ENCODE measurements around the gene PRKCE.
"Not testable (repeated sequence)": the region's sequence is repeated elsewhere in the genome, so short reads cannot be mapped to it uniquely, and the experiment has no call there.

PRKCE gene

DNA sequence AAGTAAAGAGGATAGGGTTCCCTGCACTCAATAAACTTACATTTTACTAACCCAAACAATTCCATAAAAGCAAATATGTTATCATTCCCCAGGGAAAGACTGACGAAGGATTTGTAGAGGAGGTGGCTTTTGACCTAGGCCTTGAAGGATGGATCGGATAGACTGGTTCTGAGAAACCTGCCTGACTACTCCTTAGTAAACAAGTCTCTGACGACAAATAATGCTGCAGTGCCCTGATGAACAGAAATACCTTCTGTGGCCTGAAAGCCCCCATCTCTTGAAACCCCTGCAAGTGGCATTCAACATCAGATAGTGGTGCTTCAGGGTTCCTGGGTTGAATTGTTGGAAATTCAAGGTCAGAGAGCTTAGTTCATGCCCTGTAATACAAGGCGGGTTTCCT is 19.2 kb downstream of the PRKCE start:
- no peak for DNase-seq

DNA sequence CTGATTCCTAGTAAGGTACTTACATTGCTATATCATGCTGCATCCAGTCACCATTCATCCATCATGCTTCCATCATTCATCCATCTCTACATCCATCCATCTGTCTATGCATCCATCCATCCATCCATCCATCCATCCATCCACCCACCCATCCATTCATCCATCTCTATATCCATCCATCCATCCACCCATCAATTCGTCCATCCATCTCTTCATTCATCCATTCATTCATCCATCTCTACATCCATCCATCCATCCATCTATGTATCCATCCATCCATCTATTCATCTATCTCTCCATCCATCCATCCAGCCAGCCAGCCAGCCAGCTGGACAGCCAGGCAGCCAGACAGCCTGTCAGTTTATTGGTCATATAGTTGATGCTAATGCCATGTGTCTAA is 20.7 kb downstream of the PRKCE start:
- no peak for DNase-seq

DNA sequence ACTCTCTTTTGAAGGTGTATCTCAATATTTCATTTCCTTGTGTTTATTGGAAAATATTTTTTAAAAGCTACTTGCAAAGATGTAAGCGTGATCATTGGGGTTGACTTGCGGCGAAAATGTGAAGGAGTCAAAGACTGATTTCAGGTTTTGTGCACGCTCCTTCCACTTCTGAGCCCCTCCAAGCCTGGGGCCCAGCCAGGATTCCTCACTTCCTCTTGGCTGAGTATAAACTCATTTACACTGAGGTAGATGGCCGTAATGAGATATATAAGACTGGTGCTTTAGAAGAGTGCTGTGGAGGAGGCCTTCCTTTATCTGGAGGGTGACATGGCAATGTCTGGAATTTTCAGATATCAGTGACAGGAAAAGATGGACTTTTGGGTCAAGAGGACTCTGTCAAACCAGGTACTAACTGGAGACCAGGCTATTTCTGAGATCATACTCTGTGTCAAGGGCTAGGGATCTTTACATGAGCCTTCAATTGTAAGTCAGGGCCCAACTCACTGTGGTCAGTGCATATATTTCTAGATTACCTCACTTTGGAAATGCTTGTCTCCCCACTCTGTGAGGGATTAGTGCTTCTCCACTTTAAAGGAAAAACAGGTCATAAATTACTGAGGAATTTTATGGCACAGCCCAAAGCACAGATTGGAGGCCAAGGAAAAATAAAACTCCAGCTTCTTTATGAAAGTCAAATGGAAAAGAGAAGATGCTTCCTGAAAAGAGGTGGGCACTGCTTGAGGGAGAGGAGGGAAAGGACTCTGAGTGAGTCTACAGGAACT is 22.8 kb downstream of the PRKCE start:
- no peak for DNase-seq

DNA sequence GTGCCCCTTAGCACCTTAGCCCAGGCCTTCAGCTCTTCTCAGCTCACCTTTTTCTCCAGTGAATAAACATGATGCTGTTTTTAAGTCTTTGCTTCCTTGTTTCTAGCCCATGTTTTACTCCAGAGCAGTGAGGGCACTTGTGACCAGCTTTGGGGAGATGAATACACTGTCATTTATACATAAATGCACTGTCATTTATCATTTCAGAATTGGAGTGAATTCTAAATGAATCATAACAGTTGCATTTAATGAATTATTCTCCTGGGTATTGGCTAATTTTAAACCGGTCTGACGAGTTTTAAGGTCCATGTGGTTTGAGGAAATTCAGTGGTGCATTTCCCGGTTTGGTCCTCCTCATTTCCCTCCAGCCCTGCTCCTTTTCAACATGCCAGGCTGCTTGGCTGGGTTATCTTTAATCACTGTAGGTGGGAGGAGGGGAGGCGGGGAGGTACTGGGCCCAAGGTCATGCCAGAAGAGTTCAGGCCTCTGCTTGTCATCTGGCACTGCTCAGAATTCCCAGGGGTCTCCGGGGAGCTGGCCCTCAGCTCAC is 23.9 kb downstream of the PRKCE start:
- no peak for DNase-seq

DNA sequence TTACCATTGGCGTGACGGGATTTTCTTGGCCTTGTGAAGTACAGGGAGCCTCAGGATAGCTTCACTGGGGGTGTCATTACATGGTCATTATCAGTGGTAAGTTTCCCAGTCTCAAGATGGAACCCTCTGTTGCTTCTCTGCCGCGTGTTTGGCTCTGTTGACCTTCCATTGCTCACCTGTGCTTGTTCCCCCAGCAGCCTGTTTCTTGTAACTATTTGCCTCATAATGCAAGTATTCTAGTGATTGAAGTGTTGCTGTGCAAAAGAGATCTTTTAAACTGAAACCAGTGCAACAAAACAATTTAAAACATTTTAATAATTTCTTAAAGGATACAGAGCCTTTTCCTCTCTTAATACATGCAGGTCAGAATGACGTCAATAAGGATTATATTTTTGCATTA is 24.6 kb downstream of the PRKCE start:
- no peak for DNase-seq

DNA sequence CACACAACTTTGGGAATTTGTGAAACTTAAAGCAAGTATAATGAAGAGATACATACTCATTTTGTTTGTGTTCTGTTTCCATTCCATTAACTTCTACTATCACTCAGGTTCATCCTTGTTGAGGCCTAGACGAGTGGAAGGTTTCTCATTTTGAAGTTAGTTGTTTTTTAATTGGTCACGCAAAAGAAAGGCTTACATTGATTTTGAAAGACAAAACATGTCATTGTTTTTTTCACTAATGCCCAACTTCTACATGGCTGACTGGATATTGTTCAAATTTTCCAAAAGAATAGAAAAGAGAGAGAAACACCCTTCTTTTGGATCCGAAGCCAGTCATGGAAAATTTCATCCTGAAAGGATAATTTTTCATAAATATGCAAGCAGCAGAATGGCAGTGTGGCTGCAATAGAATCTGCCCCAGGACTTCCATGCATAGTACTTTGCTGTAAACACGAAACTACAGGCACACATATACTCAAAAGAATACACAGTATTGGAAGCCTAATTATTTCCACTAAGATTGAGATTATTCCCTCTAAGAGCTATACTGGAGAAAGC is 27.4 kb downstream of the PRKCE start:
- no peak for DNase-seq

DNA sequence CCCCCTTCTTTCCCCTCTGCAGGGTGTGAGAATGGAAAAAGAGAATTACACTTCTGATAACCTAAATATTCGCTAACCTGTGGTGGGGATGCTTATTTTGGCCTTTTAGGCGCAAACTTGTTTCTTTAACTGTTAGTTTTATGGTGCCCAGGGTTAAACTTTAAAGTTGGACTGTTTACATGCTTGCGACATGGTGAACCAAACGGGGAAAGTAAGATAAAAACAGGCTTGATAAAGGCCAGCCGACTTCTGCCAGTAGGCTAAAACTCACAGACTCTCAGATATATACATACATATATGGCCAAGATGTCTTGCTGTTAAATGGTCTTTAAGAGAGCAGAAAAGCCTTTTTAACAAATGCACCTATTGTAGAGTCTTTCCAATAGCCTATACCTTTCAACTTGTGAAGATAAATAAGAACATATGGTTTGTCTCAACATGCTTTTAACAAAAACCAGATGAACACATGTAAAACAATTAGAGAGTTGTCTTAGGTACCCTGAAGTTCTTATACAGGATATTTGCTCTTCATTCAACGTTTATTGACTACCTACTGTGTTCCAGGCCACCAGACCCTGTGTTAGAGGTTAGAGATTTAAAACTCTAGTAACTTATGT is 29.0 kb downstream of the PRKCE start:
- no peak for DNase-seq

DNA sequence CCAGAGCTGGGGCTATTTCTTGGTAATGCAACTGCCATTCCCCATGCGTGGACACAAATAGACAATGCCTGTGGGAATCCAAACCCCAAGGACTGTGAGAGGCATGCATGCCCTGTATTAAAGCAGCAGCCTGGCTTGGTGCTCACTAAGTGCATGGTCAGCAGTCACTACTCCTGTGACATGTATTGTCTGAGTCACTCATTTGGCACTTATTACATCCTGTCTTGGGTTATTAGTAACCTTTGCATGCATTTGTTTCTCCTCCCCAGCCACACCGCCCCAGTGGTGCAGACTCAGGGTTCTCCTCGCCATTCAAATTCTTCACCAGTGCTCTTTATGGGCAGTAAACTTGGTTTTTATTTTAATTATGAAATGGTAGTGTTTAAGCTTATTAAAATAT is 30.2 kb downstream of the PRKCE start:
- no peak for DNase-seq

DNA sequence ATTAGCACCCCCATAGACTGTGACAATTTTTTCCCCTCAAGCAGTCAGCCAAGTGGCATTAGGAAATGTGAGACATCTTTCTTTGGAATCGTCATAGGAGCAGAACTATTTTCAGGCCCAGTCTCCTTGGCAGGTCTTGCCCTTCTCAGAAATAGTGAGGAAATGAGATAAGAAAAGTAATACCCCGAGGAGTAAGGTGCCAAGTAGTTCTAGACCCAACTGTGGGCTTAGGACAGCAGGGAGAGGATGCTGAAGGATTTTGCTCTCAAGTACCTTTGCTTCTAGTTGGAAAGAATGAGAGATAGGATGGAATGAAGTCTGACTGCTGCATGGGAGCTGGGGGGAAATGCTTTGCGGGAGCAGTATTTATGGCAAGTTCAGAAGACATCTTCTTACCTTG is 31.8 kb downstream of the PRKCE start:
- DNase-seq = no peak

DNA sequence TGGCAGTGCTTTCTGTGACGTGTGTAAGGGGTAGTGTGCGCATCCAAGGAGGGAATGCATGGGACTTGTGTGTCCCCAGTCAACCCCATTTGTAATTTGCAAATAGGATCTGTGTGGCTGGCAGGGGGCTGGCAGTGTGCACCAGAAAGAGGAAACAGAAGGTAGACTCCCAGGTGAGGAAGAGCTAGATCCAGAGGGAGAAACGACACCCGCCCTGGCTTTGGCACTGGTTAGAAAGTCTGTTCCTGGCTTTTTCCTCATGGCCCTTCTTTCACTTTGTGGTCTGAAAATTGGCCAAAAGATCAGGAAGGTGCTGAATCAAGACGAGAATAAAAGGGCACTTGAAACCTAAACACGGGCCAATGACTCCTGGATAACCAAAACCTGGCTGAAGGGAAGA is 33.3 kb downstream of the PRKCE start:
- DNase-seq = no peak

DNA sequence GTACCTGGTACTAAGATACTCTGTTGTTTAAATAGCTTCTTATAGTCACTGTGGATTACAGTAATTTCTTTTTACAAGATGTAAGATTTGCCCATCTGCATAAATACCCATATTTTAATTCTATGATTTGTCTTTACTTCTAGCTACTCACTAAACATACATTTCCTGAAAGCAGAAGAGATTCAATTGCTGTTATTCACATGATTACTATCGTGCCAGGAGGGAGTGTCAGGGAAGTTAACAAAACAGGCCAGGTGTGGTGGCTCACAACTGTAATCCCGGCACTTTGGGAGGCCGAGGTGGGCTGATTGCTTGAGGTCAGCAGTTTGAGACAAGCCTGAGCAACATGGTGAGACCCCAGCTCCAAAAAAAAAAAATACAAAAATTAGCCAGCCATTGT is 33.8 kb downstream of the PRKCE start:
- DNase-seq = no peak

DNA sequence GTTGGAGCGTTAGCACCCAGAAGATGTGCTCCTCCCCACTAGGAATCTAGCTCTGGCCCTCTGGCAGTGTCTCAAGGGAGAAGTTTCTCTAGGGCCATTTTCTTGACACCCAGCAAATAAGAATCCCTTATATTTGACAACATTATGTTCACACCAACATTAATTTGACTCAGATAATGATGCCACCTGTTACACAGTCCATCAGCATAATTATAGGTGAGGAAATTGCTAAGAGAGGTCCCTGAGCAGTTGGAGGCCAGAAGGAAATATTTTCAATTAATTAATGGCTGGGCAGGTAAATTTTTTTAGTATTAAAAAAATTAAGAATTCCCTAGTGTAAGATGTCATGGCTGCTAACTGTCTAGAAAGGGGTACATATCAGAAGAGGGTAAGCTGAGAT is 36.5 kb downstream of the PRKCE start:
- no peak for DNase-seq

DNA sequence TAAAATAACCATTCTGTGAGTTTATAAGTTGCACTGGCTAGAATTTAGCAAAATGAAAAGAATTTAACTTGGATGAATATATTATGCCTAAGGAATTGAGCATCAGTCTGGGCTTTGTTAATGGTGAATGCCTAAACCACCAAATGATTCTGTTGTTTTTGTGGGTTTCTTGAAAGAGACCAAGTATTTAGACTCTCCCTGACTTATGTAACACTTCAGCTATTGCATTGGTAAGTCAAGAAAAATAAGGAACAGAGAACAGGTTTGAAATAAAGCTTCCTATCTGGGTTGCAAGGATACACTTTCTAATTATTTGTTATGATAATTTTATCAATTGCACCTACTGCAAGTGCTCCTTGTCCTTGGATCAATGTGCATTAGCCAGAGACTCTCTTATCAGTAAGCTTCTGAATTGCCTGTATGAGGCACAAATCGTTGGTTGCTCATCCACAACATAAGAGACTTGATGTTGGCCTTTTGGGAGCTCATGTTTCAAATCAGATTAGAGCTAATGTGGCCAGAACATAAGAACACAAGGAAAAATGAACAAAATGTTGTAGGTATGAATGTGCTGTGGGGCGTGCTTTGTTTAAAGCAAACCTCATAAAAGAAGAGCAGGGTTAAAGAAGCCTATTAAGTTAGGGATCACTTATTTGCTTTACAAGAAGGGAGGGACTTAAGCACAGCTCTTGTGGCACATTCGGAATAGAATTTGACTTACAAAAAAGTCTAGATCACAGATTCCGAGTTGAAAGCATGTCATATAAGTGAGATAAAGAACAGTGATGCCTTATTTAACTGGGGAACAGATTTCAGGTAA is 37.2 kb downstream of the PRKCE start:
- no peak for DNase-seq

DNA sequence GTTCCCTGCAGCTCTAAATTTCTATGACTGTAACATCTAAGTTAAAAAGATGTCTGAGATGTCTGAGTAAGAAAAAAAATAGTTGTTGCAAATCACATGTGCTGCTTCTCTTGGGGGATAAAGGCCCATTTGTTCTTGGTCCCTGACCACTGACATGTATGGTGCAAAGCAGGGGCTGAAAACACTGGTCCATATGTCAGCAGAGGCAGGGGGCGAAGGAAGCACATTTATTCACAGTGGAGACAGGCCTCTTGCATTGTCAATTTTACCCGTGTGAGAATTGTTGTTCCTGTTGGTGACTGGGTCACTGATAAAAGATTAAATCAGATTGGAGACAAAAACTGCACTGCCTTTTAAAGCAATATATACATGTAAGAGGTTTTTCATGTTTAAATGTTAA is 38.8 kb downstream of the PRKCE start:
- no peak for DNase-seq

DNA sequence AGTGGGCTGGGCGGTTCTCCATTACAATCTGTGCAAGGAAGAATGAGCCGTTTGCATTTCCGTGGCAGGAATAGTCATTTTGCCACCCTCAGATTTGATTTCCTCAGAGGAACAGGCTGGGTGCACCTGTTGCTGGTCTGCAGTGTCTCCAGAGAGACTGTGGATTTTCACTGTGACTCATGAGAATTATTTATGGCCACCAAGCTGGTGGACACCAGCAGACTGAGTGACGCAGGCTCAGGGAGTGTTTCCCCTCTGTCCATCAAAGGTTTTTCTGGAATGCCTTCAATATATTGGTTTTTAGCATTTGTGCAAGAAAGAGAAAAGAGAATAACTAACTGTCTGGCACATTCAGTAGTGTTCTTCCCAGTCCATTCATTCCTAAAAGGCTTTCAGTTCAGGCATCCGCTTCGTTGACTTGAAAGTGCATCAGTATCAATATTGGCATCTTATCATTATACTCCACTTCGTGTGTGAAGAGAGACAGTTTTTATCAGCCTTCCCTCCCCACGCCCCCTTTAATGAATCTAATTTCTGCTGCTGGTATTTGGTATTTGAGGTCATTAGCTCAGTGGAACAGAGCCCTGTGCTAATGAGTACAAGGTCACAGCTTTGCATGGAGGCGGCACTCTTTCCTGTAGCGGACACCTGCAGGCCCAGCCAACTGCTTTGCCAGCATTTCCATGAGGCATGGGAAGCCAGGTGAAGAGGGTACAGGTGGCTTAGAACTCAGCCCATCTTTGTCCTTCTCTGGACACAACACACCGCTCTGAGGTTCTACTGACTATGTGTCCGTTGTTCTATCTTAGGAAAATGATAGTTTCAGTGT is 39.9 kb downstream of the PRKCE start:
- no peak for DNase-seq

DNA sequence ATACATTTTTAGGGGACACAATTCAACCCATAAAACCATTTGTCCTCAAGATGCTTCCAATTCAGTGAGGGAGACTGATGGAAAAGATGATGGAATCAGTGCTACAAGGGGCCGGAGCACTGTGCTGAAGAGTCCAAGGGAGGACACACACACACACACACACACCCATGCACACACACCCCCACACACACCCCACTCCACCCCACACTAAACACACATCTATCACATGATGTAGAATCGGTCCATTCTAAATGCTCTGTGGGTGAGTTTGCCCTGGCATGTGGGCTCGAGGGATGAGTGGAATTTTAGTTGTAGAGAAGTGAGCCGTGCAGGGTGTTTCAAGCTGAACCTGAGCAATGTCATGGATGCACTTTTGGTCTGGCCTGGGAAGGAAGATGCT is 41.1 kb downstream of the PRKCE start:
- DNase-seq = no peak

DNA sequence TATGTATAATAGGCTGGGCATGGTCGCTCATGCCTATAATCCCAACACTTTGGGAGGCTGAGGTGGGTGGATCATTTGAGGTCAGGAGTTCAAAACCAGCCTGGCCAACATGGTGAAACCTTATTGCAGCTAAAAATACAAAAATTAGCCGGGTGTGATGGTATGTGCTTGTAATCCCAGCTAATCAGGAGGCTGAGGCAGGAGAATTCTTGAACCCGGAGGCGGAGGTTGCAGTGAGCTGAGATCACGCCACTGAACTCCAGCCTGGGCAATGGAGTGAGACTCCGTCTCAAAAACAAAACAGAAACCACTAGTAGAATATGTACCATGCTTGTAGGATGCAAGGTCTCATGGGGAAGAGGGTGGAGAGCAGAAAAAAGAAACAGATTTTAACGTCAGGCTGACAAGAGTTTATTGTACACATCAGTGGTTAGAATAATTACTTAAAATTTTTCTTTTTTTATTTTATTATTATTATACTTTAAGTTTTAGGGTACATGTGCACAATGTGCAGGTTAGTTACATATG is 44.1 kb downstream of the PRKCE start:
- not testable (repeated sequence) for DNase-seq

DNA sequence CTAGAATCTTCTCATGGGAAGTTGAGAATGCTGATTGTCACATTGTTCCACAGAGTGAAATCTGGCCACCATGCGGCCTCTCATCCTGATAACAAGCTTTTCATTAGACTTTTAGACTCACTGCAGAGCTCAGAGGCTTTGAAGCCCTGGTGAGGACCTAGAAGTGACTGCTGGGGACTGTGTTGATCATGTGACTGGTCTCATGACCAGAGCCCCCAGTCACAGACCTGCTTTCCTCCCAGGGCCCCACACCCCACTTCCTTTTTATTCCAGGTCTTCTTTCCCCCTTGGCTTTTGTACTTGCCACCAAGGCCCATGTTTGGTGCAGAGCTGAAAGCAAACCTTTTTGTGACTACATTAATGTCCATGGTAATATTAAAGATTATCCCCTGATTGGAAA is 45.2 kb downstream of the PRKCE start:
- DNase-seq = no peak

DNA sequence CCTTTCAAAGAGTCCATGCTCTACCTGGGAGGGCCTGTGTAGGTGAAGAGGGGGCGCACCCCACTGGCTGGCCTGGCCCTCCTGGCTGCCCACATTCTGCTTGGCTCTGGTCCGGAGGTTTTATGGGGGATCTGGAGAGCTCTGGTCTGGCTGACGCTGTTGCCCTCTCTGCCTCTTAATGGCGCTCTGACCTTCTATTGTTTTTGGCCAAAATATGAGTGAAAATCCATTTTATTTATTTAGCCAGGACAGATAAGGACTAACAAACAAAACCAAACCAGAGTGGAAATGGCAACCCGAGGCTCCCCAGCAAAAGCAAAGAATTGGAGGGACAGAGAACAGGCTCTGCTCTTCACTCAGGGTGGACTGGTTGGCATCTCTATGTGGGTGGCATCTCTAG is 45.7 kb downstream of the PRKCE start:
- DNase-seq = no peak

DNA sequence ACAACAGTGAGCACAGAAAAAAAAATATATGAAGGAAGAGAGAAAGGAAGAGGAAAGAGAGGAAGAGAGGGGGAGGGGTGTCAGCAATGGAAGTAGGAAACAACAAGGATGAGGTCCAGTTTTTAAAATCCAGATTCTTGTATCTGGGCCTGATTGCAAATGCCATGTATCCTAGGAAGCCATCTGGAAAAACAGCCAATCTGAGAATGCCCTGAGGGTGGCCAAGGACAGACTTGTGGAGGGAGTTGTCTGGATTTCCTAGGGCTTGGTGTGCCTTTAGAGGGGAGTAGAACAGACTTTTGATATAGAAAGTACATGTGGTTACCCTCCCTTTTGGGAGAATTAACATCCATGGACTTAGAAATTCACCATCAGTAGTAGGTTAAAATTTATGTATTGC is 47.1 kb downstream of the PRKCE start:
- DNase-seq = no peak

DNA sequence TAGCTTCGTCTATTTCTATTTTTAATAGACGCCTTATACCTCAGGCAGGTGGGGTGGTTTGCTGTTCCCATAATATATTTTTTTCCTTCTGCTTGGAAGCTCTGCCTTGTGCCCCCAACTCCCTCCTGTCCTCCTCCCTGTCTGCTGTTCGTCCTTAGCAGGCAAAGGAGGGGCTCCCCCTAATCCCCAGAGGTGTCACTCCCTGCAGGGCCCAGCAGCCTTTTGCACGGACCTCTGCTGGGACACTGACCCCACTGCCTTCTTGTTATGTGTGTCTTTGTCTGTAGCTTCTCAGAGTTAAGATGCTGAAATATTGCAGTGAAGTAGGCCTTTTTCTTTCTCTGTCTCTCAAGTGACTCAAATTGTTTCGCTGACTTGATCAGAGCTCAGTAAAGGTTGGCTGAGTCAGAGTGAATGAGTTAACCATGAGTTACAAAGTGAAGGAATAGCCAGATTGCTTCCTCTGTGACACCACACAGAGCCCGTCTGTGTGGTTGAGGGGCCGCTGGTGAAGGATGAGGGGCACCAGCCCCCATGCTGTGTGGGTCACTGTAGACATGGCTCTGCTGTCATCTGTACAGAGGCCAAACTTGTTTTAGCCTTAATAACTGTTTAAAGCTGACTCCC is 47.7 kb downstream of the PRKCE start:
- DNase-seq = no peak

All from NCI-H1930 (cell line).